Thyroid gland (tissue), 4 donors: ENCODE measurements around the gene IQSEC1. TPM values are rescaled to one million over a fixed set of nuclear protein-coding genes. Genes with fewer than 3 reads are reported as not detected.

Source experiments
- DNase-seq, 2 donors: peaks; one replicate each; pipeline ENCODE4 v3.0.0-alpha.2; 2019
- H3K27ac ChIP-seq, 3 donors: fragments of 200-600 bp; sonication (generic); 1 replicate in 2 of 3; 2 replicates in 1 of 3; pipeline ENCODE4 v1.5.1; 2016 to 2019; ENCODE audit warnings: mild to moderate bottlenecking in 1 of 3, moderate library complexity in 1 of 3
- H3K27me3 ChIP-seq: fragments of 200-600 bp; sonication (generic); one replicate; pipeline ENCODE4 v1.5.1; 2019
- H3K36me3 ChIP-seq, 2 donors: fragments of 200-600 bp; sonication (generic); one replicate each; pipeline ENCODE4 v1.5.1; 2016 to 2019
- H3K4me1 ChIP-seq, 2 donors: fragments of 200-600 bp; sonication (generic); one replicate each; pipeline ENCODE4 v1.5.1; 2017 to 2019
- H3K4me3 ChIP-seq, 3 donors: fragments of 200-600 bp; sonication (generic); replicated peaks in 1 of 3; 1 replicate in 2 of 3; 2 replicates in 1 of 3; pipeline ENCODE4 v1.5.1; 2016; ENCODE audit warnings: mild to moderate bottlenecking in 1 of 3
- H3K9me3 ChIP-seq: fragments of 200-600 bp; sonication (generic); one replicate; pipeline ENCODE4 v1.5.1; 2017
- CTCF ChIP-seq, 6 experiments: fragments of 200-600 bp in 3 of 6; fragments of 450-650 bp in 3 of 6; sonication (generic) in 3 of 6; IDR thresholded peaks; one replicate each; pipeline ENCODE4 v1.5.1; 2016 to 2019; ENCODE audit warnings: antibody characterized with exemption in 6 of 6, mild to moderate bottlenecking in 2 of 6, inconsistent platforms in 1 of 6, moderate library complexity in 1 of 6
- POLR2A ChIP-seq, 2 donors: fragments of 450-650 bp; IDR thresholded peaks; one replicate each; pipeline ENCODE4 v1.6.1; 2017; ENCODE audit warnings: antibody characterized with exemption in 2 of 2, mild to moderate bottlenecking in 2 of 2, moderate library complexity in 1 of 2
- WGBS, 2 donors: methylation state at CpG; one replicate each; pipeline ENCODE4 v1.1.5; 2017; 5-methylcytosine and 5-hydroxymethylcytosine counted together
- intact Hi-C: fragments of 100-400 bp; cut with DNase I; formaldehyde crosslinking; loops from one replicate; pipeline ENCODE4 v1.15.1; 2023
- total RNA-seq, 4 donors: library from RNA; depleted of rRNA; stranded (reverse); fragments of >200 nt; gene quantifications; one replicate each; pipeline ENCODE4 v1.2.3, GENCODE V29; 2016

Gene IQSEC1
- total RNA-seq, 4 donors from 2014 or later = 37.1 to 48.3 (median 38.9) TPM

- DNase-seq = no peak
- Histone ChIP-seq H3K27me3 (no peaks in the 10 kb centered on the region), H3K9me3 (no peaks in the 10 kb centered on the region), H3K4me3 (no peak overlapping the region), H3K27ac (no peak overlapping the region), H3K4me1 (peaks cover 0 to 8% of the 10 kb centered on the region in 2 donors), H3K36me3 (peaks cover 0 to 10% of the 10 kb centered on the region in 2 donors)
- intact Hi-C loops = no loop called here
- TF ChIP-seq POLR2A (IDR thresholded peaks at IDR 0.05) (no peak), CTCF (IDR thresholded peaks at IDR 0.05) (no peak)
- WGBS, 2 donors = 66 to 69% methylated on average over 13 of the region's 13 CpGs
Measured at GRCh38 chr3:12895391-12896062, 177.7 kb downstream of the IQSEC1 start.

DNA sequence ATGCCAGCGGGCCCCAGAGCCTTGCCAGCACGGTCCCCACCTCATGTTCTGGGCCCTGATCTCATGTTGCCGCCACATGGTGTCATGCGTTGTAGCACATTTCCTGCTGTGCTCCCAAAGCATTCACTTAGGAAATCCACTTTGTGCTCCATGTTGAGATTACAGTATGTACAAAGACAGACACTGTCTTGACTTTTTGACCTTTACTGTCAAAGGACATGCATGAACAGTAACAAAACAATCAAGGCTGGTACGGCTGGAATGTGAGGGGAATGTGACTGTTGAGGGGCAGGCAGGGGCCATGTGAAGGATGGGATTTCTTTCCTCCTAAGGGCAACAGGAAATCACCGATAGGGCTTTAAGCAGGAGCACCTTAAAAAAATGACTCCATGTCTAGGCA is 178.6 kb downstream of the IQSEC1 start:
- no peaks in the 10 kb centered on the region for H3K9me3 ChIP-seq
- no peak overlapping the region for H3K27ac ChIP-seq
- peaks cover 0 to 8% of the 10 kb centered on the region in 2 donors for H3K4me1 ChIP-seq
- WGBS, 2 donors = 55 to 61% methylated on average over 6 of the region's 6 CpGs
- DNase-seq = no peak
- TF ChIP-seq POLR2A (IDR thresholded peaks at IDR 0.05) = no peak
- no peak overlapping the region for H3K4me3 ChIP-seq
- H3K27me3 ChIP-seq = no peaks in the 10 kb centered on the region
- intact Hi-C loops = no loop called here
- peaks cover 0 to 3% of the 10 kb centered on the region in 2 donors for H3K36me3 ChIP-seq

DNA sequence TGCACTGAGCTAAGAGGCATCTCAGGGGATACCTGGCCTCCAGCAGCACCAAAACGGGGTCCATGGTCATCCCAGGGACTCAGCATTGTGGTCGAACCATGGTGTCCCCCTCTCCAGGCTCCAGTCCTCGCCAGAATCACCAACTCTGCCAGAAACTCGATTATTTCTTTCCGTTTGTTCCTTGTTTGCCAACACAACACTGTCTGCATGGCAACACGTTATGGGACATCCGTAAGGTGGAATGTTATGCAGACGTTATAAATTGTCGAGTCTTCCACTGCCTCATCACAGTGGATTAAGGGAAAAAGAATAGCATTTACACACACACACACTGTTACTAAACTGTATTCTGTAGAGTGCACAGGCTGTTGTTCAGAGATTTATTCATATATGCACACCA is 179.4 kb downstream of the IQSEC1 start:
- 72 to 79% methylated on average over 9 of the region's 9 CpGs for WGBS, 2 donors
- DNase-seq = no peak
- no peak overlapping the region for H3K27ac ChIP-seq
- no peak for TF ChIP-seq POLR2A (IDR thresholded peaks at IDR 0.05)
- TF ChIP-seq CTCF (IDR thresholded peaks at IDR 0.05) = no peak
- H3K4me1 ChIP-seq = peaks cover 0 to 8% of the 10 kb centered on the region in 2 donors
- H3K9me3 ChIP-seq = no peaks in the 10 kb centered on the region
- H3K4me3 ChIP-seq = no peak overlapping the region
- no peaks in the 10 kb centered on the region for H3K36me3 ChIP-seq
- intact Hi-C loops = no loop called here
- no peaks in the 10 kb centered on the region for H3K27me3 ChIP-seq

GRCh38 chr3:12893247-12893646 is 180.0 kb downstream of the IQSEC1 start:
- no peak overlapping the region for H3K27ac ChIP-seq
- DNase-seq = no peak
- H3K4me3 ChIP-seq = no peak overlapping the region
- no peaks in the 10 kb centered on the region for H3K27me3 ChIP-seq
- 68% methylated on average over 2 of the region's 2 CpGs for WGBS, 2 donors
- TF ChIP-seq POLR2A (IDR thresholded peaks at IDR 0.05) = no peak
- TF ChIP-seq CTCF (IDR thresholded peaks at IDR 0.05) = no peak
- intact Hi-C loops = no loop called here
- peaks cover 0 to 8% of the 10 kb centered on the region in 2 donors for H3K4me1 ChIP-seq
- H3K36me3 ChIP-seq = no peaks in the 10 kb centered on the region
- H3K9me3 ChIP-seq = no peaks in the 10 kb centered on the region

- WGBS, 2 donors = 50 to 65% methylated on average over 2 to 3 of the region's 3 CpGs
- H3K27ac ChIP-seq = no peak overlapping the region
- H3K4me1 ChIP-seq = peaks cover 0 to 8% of the 10 kb centered on the region in 2 donors
- intact Hi-C loops = no loop called here
- no peak overlapping the region for H3K4me3 ChIP-seq
- TF ChIP-seq POLR2A (IDR thresholded peaks at IDR 0.05) = no peak
- TF ChIP-seq CTCF (IDR thresholded peaks at IDR 0.05) = no peak
- no peaks in the 10 kb centered on the region for H3K36me3 ChIP-seq
- no peak for DNase-seq
- H3K27me3 ChIP-seq = no peaks in the 10 kb centered on the region
- H3K9me3 ChIP-seq = no peaks in the 10 kb centered on the region
Measured at GRCh38 chr3:12892840-12893189, 180.4 kb downstream of the IQSEC1 start.
